Osteocyte (in vitro differentiated cells): ENCODE results near the gene KPNA4. TPM values are rescaled to one million over a fixed set of nuclear protein-coding genes. Genes with fewer than 3 reads are reported as not detected.

ENCODE experiments used
- DNase-seq: peaks from one replicate; pipeline ENCODE4 v3.0.0; 2021; ENCODE audit warnings: mixed read lengths; ENCODE audit not compliant: unreplicated experiment; ENCODE audit errors: extremely low spot score
- H3K27ac Mint-ChIP-seq: one replicate; pipeline ENCODE4 v1.8.0; 2021; ENCODE audit warnings: mild to moderate bottlenecking, mixed read lengths; ENCODE audit not compliant: unreplicated experiment
- H3K27me3 Mint-ChIP-seq: one replicate; pipeline ENCODE4 v1.8.0; 2021; ENCODE audit warnings: mixed read lengths; ENCODE audit not compliant: unreplicated experiment
- H3K36me3 Mint-ChIP-seq: one replicate; pipeline ENCODE4 v1.8.0; 2021; ENCODE audit warnings: mixed read lengths; ENCODE audit not compliant: unreplicated experiment
- H3K4me1 Mint-ChIP-seq: one replicate; pipeline ENCODE4 v1.8.0; 2021; ENCODE audit warnings: mixed read lengths; ENCODE audit not compliant: unreplicated experiment
- H3K4me3 Mint-ChIP-seq: one replicate; pipeline ENCODE4 v1.8.0; 2021; ENCODE audit warnings: mild to moderate bottlenecking, moderate library complexity, mixed read lengths; ENCODE audit not compliant: unreplicated experiment
- H3K9me3 Mint-ChIP-seq: one replicate; pipeline ENCODE4 v1.8.0; 2021; ENCODE audit warnings: mixed read lengths; ENCODE audit not compliant: unreplicated experiment
- total RNA-seq: library from RNA; stranded (reverse); gene quantifications from 2 replicates; pipeline ENCODE4 v1.2.1, GENCODE V29; 2021
- TF ChIP-seq, protein P1 (sequence below): fragments of 200-600 bp; sonication (generic); IDR thresholded peaks from 2 replicates; pipeline ENCODE4 v1.5.0; 2021; ENCODE audit warnings: antibody characterized with exemption, mild to moderate bottlenecking, moderate library complexity

Gene KPNA4
- total RNA-seq, 1 donor from 2014 or later: 57.7 TPM

GRCh38 chr3:160445854-160446253 is 119.5 kb downstream of the KPNA4 start:
- peaks cover 54% of the 10 kb centered on the region for H3K4me1 Mint-ChIP-seq
- H3K27me3 Mint-ChIP-seq: no peaks in the 10 kb centered on the region
- no peak for DNase-seq
- peak overlapping the region; percentile 6 for H3K4me3 Mint-ChIP-seq
- H3K27ac Mint-ChIP-seq: peak overlapping the region; percentile 32
- peaks cover 29% of the 10 kb centered on the region for H3K36me3 Mint-ChIP-seq
- H3K9me3 Mint-ChIP-seq: no peaks in the 10 kb centered on the region
- TF ChIP-seq, protein P1, sequence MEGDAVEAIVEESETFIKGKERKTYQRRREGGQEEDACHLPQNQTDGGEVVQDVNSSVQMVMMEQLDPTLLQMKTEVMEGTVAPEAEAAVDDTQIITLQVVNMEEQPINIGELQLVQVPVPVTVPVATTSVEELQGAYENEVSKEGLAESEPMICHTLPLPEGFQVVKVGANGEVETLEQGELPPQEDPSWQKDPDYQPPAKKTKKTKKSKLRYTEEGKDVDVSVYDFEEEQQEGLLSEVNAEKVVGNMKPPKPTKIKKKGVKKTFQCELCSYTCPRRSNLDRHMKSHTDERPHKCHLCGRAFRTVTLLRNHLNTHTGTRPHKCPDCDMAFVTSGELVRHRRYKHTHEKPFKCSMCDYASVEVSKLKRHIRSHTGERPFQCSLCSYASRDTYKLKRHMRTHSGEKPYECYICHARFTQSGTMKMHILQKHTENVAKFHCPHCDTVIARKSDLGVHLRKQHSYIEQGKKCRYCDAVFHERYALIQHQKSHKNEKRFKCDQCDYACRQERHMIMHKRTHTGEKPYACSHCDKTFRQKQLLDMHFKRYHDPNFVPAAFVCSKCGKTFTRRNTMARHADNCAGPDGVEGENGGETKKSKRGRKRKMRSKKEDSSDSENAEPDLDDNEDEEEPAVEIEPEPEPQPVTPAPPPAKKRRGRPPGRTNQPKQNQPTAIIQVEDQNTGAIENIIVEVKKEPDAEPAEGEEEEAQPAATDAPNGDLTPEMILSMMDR: no peak

Other genes with a start within 250 kb of the KPNA4 start
- gene IFT80, start 166.3 kb downstream of the KPNA4 start, total RNA-seq: 42.8 and 43.3 TPM in 2 replicates
- gene SMC4, start 165.9 kb downstream of the KPNA4 start, total RNA-seq: 59.2 and 68.8 TPM in 2 replicates
- 36.0 and 40.3 TPM in 2 replicates for gene TRIM59, start 115.8 kb downstream of the KPNA4 start, total RNA-seq
- gene ARL14, start 111.6 kb upstream of the KPNA4 start, total RNA-seq: not detected in 2 replicates
- 8.8 and 9.1 TPM in 2 replicates for gene PPM1L, start 190.7 kb upstream of the KPNA4 start, total RNA-seq